Measurements from ENCODE around the gene ZFP37.
"Not testable (repeated sequence)": the region's sequence is repeated elsewhere in the genome, so short reads cannot be mapped to it uniquely, and the experiment has no call there.

Gene ZFP37

DNA sequence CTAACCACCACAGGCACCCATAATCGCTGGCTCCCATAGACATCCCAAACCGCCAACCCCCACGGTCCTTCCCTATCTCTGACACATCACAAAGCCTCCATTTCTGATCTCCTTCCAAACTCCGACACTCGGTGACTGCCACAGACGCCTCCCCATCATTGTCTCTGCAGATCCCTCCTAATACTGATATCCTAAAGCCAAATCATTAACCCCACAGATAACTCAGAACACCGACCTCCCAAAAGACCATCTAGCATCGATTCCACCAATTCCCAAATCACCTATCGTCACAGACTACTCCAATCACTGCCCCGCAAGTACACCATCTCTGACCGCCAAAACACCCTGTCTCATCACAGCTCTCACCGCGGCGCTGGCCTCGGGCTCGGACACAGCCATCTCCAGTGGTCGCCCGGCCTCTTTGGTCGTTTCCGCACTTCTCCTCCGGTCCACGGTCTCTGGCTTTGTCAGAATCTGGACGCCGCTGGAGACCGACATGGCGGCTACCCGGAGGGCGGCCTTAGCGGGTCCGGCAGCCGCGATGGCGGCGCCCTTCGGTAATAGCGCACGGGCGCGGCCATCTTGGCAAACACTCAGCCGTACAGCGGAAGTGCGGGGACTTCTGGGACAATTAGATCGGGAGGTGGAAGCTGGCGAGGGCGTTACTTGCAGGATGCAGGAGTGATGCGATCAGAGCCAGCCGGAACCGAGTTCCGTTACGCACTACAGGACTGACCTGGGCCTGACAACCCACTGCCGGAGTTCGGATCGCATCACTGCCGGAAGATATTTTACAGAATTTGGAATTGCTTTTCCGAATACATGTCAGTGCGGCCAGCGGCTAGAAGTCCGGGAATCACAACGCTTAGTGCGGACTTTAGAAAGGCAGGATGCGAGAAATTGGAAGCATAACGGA lies at the start of gene ZFP37:
ZFP37 (minus strand) TSS at position 534 of the 916 bp plus-strand sequence; CDS start at position 498, 36 bp downstream.
- peak; percentile 87 for DNase-seq (ENCODE audit: low read depth)

DNA sequence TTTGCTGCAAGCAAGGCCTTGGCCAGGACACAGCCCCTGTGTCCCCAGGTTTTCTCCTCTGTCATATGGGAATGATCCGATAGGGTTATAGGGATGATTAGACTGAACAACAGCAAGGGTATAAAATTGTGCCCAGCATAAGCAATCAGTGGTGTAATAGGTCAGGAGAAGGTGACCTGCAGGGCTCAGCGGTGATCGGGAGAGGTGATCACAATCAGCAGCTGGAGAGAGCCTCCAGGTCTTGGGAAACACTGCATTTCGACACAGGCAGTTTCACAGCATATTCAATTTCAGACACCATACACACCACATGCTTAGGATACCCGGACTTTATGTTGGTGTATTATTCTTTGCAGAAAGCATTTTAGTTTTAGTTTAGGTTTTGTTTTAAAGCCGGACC lies 48.8 kb upstream of the ZFP37 start:
- not testable (repeated sequence) for DNase-seq (ENCODE audit: low read depth)

DNA sequence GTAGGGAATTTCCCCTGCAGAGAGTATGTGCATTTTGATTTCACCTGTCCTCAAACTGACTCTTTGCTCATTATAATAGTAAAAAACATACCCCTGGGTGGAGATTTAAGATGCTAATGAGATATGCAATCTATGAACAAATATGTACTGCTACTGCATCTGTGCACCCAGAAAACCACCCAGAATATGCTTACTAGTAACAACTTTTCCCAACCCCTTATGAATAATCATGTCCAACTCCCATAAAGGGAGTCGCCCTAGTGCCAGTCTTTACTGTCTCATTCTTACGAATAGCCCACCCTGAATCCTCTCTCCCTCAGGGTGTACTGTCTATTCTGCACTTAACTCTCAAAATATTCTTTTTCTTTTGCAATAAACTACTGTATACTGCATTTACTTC lies 39.0 kb upstream of the ZFP37 start:
- no peak for DNase-seq (ENCODE audit: low read depth)

DNA sequence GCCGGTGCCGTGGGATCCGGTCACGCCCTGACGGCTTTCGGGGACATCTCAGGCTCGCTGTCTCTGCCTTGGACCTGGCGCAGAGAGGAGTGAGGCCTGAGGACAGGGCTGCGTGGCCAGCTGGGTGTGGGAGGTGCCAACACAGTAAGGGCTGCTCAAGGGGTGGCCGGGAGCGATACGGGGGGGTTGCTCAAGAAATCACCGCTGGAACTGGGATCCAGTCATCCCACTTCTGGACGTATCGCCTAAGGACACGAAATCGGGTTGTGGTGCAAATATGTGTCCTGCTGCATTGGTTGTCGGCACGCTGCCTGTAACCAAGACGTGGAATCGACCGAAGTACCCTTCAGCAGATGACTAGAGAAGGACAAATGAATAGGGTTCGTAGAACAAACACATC lies 33.4 kb upstream of the ZFP37 start:
- not testable (repeated sequence) for DNase-seq (ENCODE audit: low read depth)

DNA sequence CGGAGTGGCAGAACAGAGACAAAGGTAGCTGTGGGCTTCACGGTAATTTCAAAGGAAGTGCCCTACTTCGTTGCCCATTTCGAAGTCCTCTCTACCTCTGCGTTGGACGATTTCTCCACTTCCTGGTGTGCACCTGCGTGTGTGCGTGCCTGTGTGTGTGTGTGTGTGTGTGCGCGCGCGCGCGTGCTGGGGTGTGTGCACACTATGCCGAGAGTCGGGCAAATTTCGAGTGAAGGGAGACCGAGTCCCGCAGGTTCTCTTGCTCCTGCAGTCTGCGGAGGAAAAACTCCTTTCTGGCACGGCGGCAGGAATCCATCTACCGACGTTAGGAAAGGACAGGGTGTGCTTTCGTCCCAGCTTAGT lies 32.6 kb upstream of the ZFP37 start:
- not testable (repeated sequence) for DNase-seq (ENCODE audit: low read depth)

DNA sequence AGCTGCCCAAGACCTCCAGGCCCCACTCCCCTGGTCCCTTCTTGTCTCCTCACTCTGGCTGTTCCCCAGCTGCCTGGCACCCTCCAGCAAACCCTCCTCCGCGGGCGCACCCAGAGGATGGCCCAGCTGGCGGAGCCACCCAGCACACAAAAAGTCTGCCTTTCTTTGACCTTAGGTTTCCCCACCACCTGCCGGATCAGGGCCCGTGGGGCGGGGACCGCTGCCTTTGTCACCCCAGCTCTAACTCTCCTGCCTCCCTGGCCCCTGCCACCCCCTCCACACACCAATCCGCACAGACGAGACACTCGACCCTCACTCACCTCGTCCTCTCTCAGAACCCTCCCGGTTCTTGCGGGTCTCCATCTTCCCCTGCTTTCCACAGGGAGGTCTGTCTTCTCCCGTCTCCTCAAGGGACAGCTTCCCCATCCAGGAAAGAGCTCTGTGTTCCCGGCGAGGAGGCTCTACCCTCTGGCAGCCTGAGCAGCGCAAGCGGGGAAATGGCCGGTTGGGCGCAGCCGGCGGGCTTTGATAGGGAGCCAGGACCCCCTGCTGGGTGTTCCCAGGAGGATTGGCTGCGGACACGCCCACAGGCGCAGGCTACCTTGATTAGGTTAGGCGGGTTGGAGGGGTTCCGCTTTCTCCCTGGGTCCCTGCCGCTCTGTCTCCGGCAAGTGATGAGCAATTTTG lies 32.1 kb upstream of the ZFP37 start:
- DNase-seq (ENCODE audit: low read depth), result not testable (repeated sequence)

DNA sequence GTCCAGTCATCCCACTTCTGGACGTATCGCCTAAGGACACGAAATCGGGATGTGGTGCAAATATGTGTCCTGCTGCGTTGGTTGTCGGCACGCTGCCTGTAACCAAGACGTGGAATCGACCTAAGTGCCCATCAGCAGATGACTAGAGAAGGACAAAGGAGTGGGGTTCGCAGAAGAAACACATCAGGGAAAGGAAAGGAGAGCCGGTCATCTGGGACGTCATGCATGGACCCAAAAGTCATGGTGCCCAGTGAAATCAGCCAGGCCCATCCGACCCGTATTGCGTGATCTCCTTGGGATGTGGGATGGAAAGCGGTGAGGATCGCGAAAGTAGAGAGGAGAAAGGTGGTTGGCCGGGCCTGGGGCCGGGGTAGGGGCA lies 6.4 kb upstream of the ZFP37 start:
- DNase-seq (ENCODE audit: low read depth), result not testable (repeated sequence)

DNA sequence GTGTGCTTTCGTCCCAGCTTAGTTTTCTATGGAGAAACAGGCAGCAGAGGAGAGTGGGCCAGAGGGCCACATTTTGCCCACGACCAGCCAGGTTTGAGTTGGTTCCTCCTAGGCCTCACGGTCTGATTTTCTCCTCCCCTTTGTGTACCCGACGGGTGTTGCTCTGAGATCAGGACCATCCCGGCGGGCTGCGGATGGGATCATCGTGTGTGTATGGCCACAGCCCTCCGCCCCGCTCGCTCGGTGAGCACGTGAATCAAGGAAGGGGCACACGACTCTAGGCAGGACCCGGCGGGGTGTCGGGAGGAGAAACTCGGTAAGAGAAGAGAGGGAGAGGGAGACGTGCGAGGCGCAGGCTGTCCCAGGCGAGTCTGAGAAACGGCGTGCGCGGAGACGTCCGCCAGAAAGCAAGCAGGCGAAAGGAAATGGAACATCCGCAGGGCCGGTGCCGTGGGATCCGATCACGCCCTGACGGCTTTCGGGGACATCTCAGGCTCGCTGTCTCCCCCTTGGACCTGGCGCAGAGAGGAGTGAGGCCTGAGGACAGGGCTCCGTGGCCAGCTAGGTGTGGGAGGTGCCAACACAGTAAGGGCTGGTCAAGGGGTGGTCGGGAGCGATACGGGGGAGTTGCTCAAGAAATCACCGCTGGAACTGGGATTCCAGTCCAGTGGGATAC lies 5.9 kb upstream of the ZFP37 start:
- DNase-seq (ENCODE audit: low read depth), result not testable (repeated sequence)

DNA sequence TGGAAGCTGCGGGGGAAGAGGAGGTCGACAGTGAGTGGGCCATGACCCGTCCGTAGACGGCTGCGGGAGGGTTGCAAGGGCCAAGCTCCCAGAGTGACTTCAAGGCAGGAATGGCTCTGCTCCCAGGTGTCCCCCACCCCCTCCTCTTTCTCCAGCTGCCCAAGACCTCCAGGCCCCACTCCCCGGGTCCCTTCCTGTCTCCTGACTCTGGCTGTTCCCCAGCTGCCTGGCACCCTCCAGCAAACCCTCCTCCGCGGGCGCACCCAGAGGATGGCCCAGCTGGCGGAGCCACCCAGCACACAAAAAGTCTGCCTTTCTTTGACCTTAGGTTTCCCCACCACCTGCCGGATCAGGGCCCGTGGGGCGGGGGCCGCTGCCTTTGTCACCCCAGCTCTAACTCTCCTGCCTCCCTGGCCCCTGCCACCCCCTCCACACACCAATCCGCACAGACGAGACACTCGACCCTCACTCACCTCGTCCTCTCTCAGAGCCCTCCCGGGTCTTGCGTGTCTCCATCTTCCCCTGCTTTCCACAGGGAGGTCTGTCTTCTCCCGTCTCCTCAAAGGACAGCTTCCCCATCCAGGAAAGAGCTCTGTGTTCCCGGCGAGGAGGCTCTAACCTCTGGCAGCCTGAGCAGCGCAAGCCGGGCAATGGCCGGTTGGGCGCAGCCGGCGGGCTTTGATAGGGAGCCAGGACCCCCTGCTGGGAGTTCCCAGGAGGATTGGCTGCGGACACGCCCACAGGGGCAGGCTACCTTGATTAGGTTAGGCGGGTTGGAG lies 4.7 kb upstream of the ZFP37 start:
- not testable (repeated sequence) for DNase-seq (ENCODE audit: low read depth)

DNA sequence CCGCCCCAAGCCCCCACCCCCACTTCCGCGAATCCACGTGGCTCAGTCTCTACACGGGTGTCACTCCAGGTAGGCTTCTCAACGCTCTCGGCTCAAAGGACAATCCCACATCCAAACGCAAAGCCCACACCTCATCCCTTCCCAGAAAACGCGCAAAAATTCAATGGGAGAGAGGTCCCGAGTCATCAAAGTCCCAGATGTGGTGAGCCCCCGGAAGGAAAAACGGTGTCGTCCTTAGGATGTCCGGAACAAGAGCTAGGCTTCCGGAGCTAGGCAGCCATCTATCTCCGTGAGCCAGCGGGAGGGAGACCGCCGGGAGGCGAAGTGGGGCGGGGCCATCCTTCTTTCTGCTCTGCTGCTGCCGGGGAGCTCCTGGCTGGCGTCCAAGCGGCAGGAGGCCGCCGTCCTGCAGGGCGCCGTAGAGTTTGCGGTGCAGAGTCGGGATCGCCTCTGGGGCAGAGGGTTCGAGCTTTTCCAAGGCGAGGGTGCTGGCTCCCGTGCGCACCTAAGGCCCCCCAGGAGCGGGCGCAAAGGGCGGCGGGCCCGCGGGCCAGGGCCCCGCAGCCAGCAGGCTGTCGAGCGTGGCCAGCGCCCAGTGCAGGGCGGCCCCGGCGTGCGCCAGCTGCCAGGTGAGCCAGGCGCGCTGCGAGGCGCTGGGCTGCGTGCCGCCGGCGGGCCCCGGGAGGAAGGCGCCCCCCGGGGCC lies 3.2 kb upstream of the ZFP37 start:
- DNase-seq (ENCODE audit: low read depth), result not testable (repeated sequence)

DNA sequence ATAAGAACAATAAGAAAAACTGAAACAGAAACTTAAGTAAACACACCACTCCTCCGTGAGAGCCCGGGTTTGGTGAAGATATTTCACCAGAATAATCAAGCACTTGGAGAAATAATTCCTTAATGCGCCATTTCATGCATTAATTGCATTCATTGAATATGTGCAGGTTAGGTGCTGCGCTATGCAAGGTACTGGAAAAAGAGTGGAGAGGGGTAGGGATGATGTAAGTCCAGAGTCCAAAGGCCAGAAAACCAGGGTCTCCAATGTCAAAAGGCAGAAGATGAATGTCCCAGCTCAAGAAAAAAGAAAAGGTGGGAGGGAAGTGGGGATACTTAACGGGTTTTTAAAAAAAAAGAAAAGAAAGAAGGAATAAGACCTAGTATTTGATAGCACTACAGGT lies 669 bp upstream of the ZFP37 start:
- no peak for DNase-seq (ENCODE audit: low read depth)

DNA sequence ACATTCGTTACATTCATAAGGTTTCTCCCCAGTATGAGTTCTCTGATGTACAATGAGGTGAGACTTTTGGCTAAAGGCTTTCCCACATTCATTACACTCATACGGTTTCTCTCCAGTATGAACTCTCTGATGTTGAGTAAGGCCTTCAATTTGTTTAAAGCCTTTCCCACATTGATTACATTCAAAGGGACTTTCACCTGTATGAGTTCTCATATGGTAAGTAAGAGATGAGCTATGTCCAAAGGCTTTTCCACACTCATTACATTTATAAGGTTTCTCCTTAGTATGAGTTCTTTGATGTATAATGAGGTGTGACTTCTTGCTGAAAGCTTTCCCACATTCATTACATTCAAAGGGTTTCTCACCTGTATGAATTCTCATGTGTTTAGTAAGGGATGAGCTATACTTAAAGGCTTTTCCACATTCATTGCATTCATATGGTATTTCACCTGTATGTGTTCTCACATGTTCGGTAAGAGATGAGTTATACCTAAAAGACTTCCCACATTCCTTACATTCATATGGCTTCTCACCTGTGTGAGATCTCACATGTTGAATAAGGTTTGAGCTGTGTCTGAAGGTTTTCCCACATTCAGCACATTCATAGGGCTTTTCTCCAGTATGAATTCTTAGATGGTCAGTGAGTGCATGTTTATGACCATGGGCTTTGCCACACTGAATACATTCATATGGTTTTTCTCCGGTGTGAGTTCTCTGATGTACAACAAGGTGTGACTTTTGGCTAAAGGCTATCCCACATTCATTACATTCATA lies 13.5 kb downstream of the ZFP37 start:
- DNase-seq (ENCODE audit: low read depth), result no peak

DNA sequence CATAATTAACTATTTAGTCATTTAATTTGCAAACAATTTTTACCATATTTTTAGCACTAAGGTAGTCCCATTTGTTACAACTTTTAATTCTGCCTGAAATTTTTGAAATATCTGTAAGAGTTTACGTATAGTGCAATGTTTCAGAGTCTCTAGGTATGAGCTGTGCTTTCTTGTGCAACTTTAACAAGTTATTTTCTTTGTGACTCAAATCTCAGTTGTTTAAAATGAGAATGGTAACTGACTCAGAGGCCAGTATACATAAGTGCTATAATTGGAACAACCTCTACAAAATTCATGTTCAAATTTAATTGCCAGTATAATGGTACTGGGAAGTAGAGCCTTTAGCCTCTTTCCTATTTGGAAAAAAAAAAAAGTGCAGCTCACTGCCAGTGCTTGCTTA lies 30.3 kb downstream of the ZFP37 start:
- no peak for DNase-seq (ENCODE audit: low read depth)

DNA sequence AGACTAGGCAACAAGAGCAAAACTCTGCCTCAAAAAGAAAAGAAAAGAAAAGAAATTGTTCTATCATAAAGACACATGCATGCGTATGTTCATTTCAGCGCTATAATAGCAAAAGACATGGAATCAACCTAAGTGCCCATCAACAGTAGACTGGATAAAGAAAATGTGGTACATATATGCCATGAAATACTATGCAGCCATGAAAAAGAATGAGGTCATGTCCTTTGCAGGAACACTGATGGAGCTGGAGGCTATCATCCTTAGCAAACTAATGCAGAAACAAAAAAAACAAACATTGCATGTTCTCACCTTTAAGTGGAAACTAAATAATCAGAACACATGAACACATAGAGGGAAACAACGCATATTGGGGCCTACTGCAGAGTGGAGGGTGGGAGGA lies 38.3 kb downstream of the ZFP37 start:
- no peak for DNase-seq (ENCODE audit: low read depth)

DNA sequence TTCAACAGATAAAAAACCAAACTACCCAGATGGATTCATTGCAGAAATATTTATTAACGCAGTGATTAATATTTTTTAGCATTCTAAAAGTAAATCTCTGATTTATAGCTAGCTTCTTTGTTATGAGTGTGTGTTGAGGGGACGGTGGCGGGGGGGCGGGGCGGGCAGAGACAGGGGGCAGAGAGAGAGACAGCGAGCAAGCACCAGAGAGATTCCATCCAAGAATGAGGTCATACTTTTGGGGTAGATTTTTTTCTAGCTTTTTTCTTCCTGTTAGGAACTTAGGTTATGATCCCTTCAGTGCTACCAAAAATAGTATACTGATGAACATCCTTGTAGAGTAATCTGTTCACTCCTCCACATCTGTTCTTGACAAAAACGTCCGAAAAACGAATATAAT lies 44.0 kb downstream of the ZFP37 start:
- no peak for DNase-seq (ENCODE audit: low read depth)

DNA sequence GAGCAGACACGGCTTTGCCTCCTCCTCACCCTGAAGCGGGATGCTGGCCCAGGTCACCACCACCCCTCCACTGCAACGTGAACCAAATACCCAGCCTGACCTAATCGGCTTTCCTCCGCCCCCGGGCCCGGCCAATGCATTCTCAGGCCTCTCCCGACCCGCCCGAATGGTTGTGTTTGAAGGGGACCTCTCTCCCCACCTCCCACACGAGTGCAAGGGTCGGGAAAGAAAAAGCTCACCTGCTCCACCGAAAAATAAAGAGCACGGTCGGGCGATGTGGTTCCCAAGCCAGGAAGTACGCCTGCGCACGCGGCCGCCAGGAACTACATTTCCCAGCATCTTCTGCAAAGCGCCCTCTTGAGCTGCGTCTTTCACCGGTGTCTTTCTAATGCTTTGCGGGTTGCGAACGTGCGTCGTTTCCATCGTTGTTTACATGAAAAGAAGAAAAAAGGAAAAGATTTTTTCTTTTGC lies 44.6 kb downstream of the ZFP37 start, which contains the start of gene ZNF883:
ZNF883 (minus strand) TSS at position 282 of the 471 bp plus-strand sequence.
- DNase-seq (ENCODE audit: low read depth), result peak; percentile 8

DNA sequence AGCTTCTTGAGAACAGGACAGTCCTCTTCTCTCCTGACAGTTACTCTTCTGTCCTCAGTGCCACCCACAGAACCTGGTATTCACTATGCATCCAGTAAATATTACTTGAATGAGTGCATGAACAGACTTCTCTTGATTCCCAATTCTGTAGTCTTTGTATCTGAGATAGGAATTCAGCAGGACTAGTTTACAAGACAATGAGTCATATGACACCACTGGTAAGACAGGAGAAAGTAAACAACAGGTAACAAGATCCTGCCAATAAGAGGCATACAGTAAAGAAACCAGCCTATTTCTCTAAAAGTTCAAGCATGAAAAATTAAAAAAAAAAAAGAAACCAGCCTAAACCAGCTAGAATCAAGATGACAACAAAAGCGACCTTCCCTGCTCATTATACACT lies 50.7 kb downstream of the ZFP37 start:
- no peak for DNase-seq (ENCODE audit: low read depth)

DNA sequence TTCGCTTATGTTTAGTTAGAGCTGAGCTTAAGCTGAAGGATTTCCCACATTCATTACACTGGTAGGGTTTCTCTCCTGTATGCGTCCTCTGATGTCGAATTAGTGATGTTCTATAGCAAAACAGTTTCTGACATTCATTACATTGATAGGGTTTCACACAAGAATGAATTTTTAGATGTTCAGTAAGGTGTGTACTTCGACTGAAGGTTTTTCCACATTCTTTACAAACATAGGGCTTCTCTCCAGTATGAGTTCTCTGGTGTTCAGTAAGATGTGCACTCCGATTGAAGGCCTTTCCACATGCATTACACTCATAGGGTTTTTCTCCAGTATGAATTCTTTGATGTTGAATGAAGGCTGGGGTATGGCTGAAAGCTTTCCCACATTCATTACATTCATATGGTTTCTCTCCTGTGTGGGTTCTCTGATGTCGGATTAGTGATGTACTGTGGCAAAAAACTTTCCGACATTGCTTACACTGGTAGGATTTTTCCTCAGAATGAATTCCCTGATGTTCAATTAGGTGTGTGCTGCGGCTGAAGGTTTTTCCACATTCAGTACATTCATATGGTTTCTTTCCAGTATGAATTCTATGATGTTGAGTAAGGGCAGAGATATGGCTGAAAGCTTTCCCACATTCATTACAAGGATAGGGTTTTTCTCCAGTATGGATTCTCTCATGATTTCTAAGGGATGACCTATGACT lies 59.1 kb downstream of the ZFP37 start:
- no peak for DNase-seq (ENCODE audit: low read depth)
